SK-N-SH (cell line): ENCODE results near the gene NPIPA8.
"Not testable (repeated sequence)": the region's sequence is repeated elsewhere in the genome, so short reads cannot be mapped to it uniquely, and the experiment has no call there.

Experiments used
- RAD21 ChIP-seq: IDR thresholded peaks from 2 replicates; pipeline ENCODE4 v1.6.1; 2012; ENCODE audit warnings: mild to moderate bottlenecking, low read length
- RXRA ChIP-seq: IDR thresholded peaks from 2 replicates; pipeline ENCODE4 v1.4.0; 2012; ENCODE audit warnings: low read depth, mild to moderate bottlenecking, borderline replicate concordance
- TF ChIP-seq, protein P1 (sequence below): fragments of 200-600 bp; sonication (generic); IDR thresholded peaks from 2 replicates; pipeline ENCODE4 v1.6.1; 2017; ENCODE audit warnings: antibody characterized with exemption, mild to moderate bottlenecking, moderate library complexity

DNA sequence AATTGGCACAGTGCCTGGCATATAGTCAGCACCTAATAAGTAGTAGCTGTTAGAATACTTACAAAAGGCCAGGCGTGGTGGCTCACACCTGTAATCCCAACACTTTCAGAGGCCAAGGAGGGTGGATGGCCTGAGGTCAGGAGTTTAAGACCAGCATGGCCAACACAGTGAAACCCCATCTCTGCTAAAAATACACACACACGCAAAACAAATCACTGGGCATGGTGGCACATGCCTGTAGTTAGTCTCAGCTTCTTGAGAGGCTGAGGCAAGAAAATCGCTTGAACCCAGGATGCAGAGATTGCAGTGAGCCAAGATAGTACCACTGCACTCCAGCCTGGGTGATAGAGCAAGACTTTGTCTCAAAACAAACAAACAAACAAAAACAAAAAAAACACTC, 29.3 kb downstream of the NPIPA8 start:
- not testable (repeated sequence) for TF ChIP-seq RAD21, RXRA
- TF ChIP-seq, protein P1, sequence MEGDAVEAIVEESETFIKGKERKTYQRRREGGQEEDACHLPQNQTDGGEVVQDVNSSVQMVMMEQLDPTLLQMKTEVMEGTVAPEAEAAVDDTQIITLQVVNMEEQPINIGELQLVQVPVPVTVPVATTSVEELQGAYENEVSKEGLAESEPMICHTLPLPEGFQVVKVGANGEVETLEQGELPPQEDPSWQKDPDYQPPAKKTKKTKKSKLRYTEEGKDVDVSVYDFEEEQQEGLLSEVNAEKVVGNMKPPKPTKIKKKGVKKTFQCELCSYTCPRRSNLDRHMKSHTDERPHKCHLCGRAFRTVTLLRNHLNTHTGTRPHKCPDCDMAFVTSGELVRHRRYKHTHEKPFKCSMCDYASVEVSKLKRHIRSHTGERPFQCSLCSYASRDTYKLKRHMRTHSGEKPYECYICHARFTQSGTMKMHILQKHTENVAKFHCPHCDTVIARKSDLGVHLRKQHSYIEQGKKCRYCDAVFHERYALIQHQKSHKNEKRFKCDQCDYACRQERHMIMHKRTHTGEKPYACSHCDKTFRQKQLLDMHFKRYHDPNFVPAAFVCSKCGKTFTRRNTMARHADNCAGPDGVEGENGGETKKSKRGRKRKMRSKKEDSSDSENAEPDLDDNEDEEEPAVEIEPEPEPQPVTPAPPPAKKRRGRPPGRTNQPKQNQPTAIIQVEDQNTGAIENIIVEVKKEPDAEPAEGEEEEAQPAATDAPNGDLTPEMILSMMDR, result not testable (repeated sequence)
